HG03135 (cell line): Measurements from ENCODE around the gene ZNF830.
"Not testable (repeated sequence)": the region's sequence is repeated elsewhere in the genome, so short reads cannot be mapped to it uniquely, and the experiment has no call there.

Source experiments
- ATAC-seq: cut with Tn5 transposase; IDR thresholded peaks from one replicate; pipeline ENCODE4 v1.9.1; 2021; ENCODE audit warnings: mild to moderate bottlenecking, moderate library complexity; ENCODE audit not compliant: unreplicated experiment

The ZNF830 gene

GRCh38 chr17:34990921-34991365 lies 29.6 kb downstream of the ZNF830 start:
- no peak for ATAC-seq

- ATAC-seq: no peak
These were observed 30.3 kb downstream of the ZNF830 start for GRCh38 chr17:34991606-34992005.

GRCh38 chr17:34993031-34993430 lies 31.7 kb downstream of the ZNF830 start:
- ATAC-seq: no peak

DNA sequence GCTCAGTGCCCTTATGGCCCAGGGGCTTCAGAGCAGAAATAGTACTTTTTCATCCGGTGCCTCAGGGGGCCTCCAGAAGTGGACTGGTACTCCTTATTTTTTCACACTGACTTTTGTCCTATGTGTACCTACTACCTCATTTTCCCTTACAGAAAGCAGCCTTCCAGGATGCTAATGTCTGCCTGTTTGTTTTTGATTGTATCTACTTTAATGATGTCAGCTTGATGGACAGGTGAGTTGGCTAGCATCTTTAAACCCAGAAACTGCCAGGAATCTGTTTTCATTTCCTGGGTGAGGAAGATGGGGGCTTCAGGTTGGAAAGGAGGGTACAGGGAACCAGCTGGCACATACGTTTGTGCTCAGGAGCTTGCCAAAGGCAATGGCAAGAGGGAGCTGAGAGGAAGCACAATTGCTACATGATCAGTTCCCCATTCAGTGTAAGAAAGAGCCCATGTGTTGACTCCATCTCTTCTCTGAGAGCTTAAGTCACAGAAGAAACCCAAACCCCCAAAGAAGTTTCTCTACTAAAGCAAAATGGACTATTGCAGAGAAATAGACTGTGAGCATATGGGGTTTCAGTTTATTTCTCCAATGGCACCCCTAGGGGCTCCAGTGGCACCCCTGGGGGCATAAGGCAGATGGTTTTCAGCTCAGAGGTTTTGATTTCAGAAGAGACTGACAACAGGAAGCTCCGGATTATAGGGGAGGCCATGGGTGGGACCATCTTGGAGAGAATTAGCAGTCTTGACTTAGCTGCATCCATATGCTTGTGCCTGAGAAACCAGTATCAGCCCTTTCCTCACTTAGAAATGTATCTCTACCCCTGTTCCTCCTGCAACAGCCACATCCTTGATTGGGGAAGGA lies 35.3 kb downstream of the ZNF830 start:
- ATAC-seq: no peak

DNA sequence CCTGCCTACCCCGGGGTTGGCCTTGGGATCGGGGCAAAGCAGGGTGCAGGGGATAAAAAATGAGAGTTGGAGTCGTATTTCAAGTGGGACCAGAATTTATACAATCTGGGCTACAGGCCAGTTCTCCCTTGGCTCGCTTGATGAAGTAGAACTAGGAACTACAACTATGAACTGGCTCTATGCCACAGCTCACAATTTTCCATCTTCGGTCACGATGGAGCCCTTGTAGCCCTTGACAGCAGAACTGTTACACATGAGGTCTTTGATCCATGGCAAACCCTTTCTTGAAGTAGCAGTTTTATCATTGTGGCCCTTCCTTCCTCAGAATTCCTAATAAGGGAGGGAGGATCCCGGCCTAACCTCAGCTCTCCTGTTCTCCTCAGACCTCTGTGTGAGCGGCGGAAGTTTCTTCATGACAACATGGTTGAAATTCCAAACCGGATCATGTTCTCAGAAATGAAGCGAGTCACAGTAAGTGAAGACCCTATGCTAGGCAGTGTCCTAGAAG lies 36.1 kb downstream of the ZNF830 start:
- ATAC-seq: no peak

- peak; percentile 65 for ATAC-seq
These were observed 36.9 kb downstream of the ZNF830 start for GRCh38 chr17:34998205-34998604.

- ATAC-seq: no peak
These were observed 38.1 kb downstream of the ZNF830 start for GRCh38 chr17:34999456-34999855.

DNA sequence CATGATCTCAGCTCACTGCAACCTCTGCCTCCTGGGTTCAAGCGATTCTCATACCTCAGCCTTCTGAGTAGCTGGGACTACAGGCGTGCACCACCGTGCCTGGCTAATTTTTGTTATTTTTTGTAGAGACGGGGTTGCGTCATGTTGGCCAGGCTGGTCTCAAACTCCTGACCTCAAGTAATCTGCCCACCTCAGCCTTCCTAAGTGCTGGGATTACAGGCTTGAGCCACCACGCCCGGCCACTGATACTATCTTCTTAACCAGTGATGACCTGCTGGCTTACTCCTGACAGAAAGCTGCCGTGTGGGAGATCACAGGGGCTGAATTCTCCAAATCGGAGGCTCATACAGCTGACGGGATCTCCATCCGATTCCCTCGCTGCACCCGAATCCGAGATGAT lies 39.6 kb downstream of the ZNF830 start:
- not testable (repeated sequence) for ATAC-seq

- no peak for ATAC-seq
These were observed 40.2 kb downstream of the ZNF830 start for GRCh38 chr17:35001549-35001948.

DNA sequence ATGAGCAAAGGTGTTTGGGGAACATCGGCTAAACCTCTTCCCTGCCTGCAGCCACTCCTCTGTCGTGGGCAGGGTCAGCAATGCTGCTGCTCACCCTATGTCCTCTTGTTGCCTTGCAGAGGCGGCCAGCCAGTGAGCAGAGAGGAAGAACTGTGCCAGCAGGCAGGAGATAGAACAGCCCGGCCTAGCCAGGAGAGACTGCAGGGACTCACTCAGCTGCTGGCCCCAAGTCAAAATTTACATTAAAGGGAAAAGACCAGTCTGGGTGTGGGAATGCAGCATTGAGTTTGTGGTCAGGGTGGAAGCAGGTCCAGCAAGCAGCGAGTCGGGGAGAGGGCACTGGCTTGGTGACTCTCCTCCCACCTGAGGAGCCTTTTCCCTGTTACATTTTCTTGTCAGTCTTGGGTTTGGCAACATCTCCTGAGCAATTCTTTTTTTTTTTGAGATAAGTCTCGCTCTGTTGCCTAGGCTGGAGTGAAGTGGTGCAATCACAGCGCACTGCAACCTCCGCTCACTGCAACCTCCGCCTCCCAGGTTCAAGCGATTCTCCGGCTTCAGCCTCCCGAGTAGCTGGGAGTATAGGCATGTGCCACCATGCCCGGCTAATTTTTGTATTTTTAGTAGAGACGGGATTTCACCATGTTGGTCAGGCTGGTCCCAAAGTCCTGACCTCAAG lies 41.7 kb downstream of the ZNF830 start:
- ATAC-seq: no peak

DNA sequence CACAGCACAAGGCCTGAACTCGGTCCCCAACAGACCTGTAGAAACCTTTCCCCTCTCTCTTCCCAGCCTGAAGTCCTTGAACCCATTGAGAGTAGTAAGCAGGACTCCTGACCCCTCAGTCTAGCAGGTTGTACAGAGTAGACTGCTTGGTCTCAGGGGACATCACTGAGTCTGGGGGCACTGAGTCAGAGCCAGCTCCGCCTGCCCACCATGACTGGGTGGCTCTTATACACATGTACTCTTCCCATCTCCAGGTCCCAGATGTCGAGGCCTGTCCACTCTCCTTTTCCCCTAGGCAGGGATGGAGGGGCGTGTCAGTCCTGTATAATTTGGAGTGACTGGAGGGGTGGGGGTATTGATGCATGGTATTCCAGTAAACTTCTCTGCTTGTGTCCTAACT lies 42.4 kb downstream of the ZNF830 start:
- ATAC-seq: no peak

DNA sequence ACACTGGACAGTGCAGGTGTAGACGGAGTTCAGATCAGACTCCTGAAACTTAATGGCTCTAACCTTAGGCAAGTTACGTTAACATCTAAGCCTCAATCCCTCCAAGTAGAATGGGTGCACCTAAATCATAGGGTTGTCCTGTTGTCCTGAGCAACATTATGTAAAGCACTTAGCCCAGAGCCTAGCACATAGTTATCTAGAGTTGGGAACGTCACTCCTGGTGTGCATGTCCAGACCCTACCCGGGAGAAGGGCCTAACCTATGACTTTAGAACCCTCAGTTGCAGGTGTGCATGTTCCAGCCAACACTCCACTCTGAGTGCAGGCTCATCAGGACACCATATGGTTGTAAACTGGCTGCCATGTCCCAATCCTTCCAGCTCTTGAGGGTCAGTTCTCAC lies 45.0 kb downstream of the ZNF830 start:
- no peak for ATAC-seq

DNA sequence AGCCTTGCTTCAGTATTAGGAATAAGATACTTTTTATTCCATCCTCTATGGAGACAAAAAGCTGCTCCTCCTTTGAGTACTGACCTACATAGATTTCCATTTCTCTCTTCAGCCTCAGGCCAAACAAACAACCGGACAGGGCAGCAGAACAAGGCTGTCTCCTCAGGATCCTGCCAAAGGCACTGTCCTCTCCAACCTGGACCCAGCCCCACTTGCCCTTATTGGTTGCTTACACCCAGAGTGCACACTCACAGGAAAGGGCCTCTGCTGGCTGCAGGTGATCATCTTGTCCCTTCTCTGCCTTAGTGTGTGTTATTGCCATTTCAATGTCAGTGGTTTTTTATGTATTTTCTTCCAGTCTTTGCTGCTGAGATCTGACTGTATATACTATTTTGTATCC lies 45.6 kb downstream of the ZNF830 start:
- ATAC-seq: no peak

GRCh38 chr17:35010093-35010492 lies 48.8 kb downstream of the ZNF830 start:
- ATAC-seq: no peak

GRCh38 chr17:35011671-35012216 lies 50.4 kb downstream of the ZNF830 start:
- no peak for ATAC-seq
